Smooth muscle cell of the brain vasculature (primary cell): ENCODE results near the gene GOLGA8O.
"Not testable (repeated sequence)": the region's sequence is repeated elsewhere in the genome, so short reads cannot be mapped to it uniquely, and the experiment has no call there.

ENCODE experiments used
- DNase-seq: peaks from one replicate; pipeline ENCODE4 v3.0.0-alpha.2; 2012; ENCODE audit warnings: low read depth, low spot score

Gene GOLGA8O

GRCh38 chr15:32455534-32455933 lies at the start of gene GOLGA8O:
Gene GOLGA8O (minus strand): TSS chr15:32455634. CDS start chr15:32455536, 98 bp downstream.
- not testable (repeated sequence) for DNase-seq

- not testable (repeated sequence) for DNase-seq
Observed at GRCh38 chr15:32504152-32504811, 48.8 kb upstream of the GOLGA8O start.

- not testable (repeated sequence) for DNase-seq
Observed at GRCh38 chr15:32502946-32503345, 47.5 kb upstream of the GOLGA8O start.

GRCh38 chr15:32492768-32493167 lies 37.3 kb upstream of the GOLGA8O start:
- not testable (repeated sequence) for DNase-seq

- DNase-seq = not testable (repeated sequence)
Observed at GRCh38 chr15:32486474-32486873, 31.0 kb upstream of the GOLGA8O start.

- not testable (repeated sequence) for DNase-seq
Observed at GRCh38 chr15:32483377-32483776, 27.9 kb upstream of the GOLGA8O start.

GRCh38 chr15:32481683-32482082 lies 26.2 kb upstream of the GOLGA8O start:
- DNase-seq = not testable (repeated sequence)

- not testable (repeated sequence) for DNase-seq
Observed at GRCh38 chr15:32468076-32468475, 12.6 kb upstream of the GOLGA8O start.

GRCh38 chr15:32440445-32440977 lies 14.9 kb downstream of the GOLGA8O start:
- not testable (repeated sequence) for DNase-seq

GRCh38 chr15:32434102-32434963 lies 21.1 kb downstream of the GOLGA8O start:
- not testable (repeated sequence) for DNase-seq

GRCh38 chr15:32427635-32428034 lies 27.8 kb downstream of the GOLGA8O start:
- DNase-seq = not testable (repeated sequence)

- DNase-seq = not testable (repeated sequence)
Observed at GRCh38 chr15:32426511-32426910, 28.9 kb downstream of the GOLGA8O start.

- DNase-seq = not testable (repeated sequence)
Observed at GRCh38 chr15:32407903-32408302, 47.5 kb downstream of the GOLGA8O start.

GRCh38 chr15:32403192-32403591 lies 52.2 kb downstream of the GOLGA8O start, which contains the start of gene GOLGA8K:
Gene GOLGA8K (minus strand): TSS chr15:32403292. CDS start chr15:32403194, 98 bp downstream.
- not testable (repeated sequence) for DNase-seq

GRCh38 chr15:32396522-32396921 lies 58.9 kb downstream of the GOLGA8O start:
- not testable (repeated sequence) for DNase-seq
